Measurements from ENCODE around the gene TEX48.

TEX48 gene

GRCh38 chr9:114621561-114621960 lies 60.4 kb downstream of the TEX48 start:
- DNase-seq (ENCODE audit: low read depth in 2 of 2) = no peak

- DNase-seq (ENCODE audit: low read depth in 2 of 2) = no peak
Measured at GRCh38 chr9:114619191-114619761, 62.7 kb downstream of the TEX48 start.

- DNase-seq (ENCODE audit: low read depth in 2 of 2) = no peak
Measured at GRCh38 chr9:114616684-114617520, 65.1 kb downstream of the TEX48 start.

Measured in stimulated activated CD8-positive, alpha-beta memory T cell treated with anti-CD3 and anti-CD28 coated beads, Interleukin-7, amount 100 ng/mL, for 4 hours (primary cell).